ENCODE results near the gene ABCD1. TPM values are rescaled to one million over a fixed set of nuclear protein-coding genes. Genes with fewer than 3 reads are reported as not detected.
A peak's percentile ranks its signal among the peaks of the same experiment; 100 is the strongest.
"Not testable (repeated sequence)": the region's sequence is repeated elsewhere in the genome, so short reads cannot be mapped to it uniquely, and the experiment has no call there.

The ABCD1 gene
- total RNA-seq, 4 donors from 2014 or later: 18.4 to 36.2 (median 25.1) TPM

DNA sequence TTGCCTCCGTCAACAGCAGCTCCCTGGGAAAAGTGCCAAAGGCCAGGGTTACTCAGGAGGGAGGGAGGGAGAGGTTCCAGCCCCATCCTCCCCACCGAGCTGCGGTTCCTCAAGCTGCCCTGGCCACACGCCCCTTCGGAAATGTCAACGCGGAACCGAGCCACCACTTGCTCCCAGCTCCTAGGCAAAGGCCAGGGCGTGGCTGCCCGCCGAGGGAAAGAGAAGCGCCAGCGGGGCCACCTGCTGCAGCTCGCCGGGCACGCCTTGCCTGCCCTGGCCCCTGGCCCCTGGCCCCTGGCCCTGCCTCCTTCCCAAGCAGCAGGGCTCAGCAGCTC lies 21.7 kb upstream of the ABCD1 start:
- Histone ChIP-seq H3K4me1 (peaks cover 4 to 59% (median 40%) of the 10 kb centered on the region in 4 donors), H3K4me3 (no peak overlapping the region), H3K36me3 (peaks cover 0 to 38% (median 29%) of the 10 kb centered on the region in 4 donors), H3K9me3 (no peaks in the 10 kb centered on the region), H3K27ac (replicated peaks in 1 of 4) (peak overlapping the region; percentile 51 to 70 (median 66)), H3K27me3 (no peaks in the 10 kb centered on the region)
- intact Hi-C loops (cut with DNase I): no loop called here
- TF ChIP-seq CTCF (IDR thresholded peaks at IDR 0.05): no peak
- TF ChIP-seq EP300 (IDR thresholded peaks at IDR 0.05): no peak
- peak in 1 of 2 donors; percentile 29 for TF ChIP-seq POLR2AphosphoS5 (IDR thresholded peaks at IDR 0.05)
- no peak for TF ChIP-seq POLR2A (IDR thresholded peaks at IDR 0.05; ENCODE audit: low read depth)
- DNase-seq (ENCODE audit: extremely low spot score): no peak
- 57% methylated on average over 3 of the region's 16 CpGs for WGBS

GRCh38 chrX:153704021-153704526 lies 20.6 kb upstream of the ABCD1 start:
- peaks cover 0 to 38% (median 29%) of the 10 kb centered on the region in 4 donors for H3K36me3 ChIP-seq
- no peaks in the 10 kb centered on the region for H3K27me3 ChIP-seq
- H3K4me3 ChIP-seq: no peak overlapping the region
- DNase-seq (ENCODE audit: extremely low spot score): no peak
- no peaks in the 10 kb centered on the region for H3K9me3 ChIP-seq
- H3K4me1 ChIP-seq: peaks cover 8 to 67% (median 48%) of the 10 kb centered on the region in 4 donors
- 85% methylated on average over 11 of the region's 18 CpGs for WGBS
- H3K27ac ChIP-seq (replicated peaks in 1 of 4): peak overlapping the region; percentile 34 to 70 (median 60)
- TF ChIP-seq POLR2A (IDR thresholded peaks at IDR 0.05; ENCODE audit: low read depth) (no peak), POLR2AphosphoS5 (IDR thresholded peaks at IDR 0.05) (no peak), EP300 (IDR thresholded peaks at IDR 0.05) (no peak), CTCF (IDR thresholded peaks at IDR 0.05) (no peak)
- intact Hi-C loops (cut with DNase I): no loop called here

GRCh38 chrX:153704631-153705402 lies 19.8 kb upstream of the ABCD1 start:
- peaks cover 0 to 45% (median 34%) of the 10 kb centered on the region in 4 donors for H3K36me3 ChIP-seq
- DNase-seq (ENCODE audit: extremely low spot score); intact Hi-C loops (cut with DNase I); H3K4me3 ChIP-seq; H3K9me3 ChIP-seq; H3K27me3 ChIP-seq: not testable (repeated sequence)
- H3K4me1 ChIP-seq: peaks cover 8 to 59% (median 45%) of the 10 kb centered on the region in 4 donors
- H3K27ac ChIP-seq (replicated peaks in 1 of 4): peak overlapping the region; percentile 42 to 70 (median 64)
- WGBS: 73% methylated on average over 8 of the region's 12 CpGs

- Histone ChIP-seq H3K36me3 (peaks cover 0 to 51% (median 34%) of the 10 kb centered on the region in 4 donors), H3K27ac (replicated peaks in 1 of 4) (peak overlapping the region; percentile 42 to 70 (median 64)), H3K4me1 (peaks cover 8 to 52% (median 43%) of the 10 kb centered on the region in 4 donors)
- H3K9me3 ChIP-seq; H3K4me3 ChIP-seq; H3K27me3 ChIP-seq; DNase-seq (ENCODE audit: extremely low spot score); intact Hi-C loops (cut with DNase I): not testable (repeated sequence)
- peak in 1 of 3 experiments; percentile 8 for TF ChIP-seq CTCF (IDR thresholded peaks at IDR 0.05)
- 88% methylated on average over 13 of the region's 18 CpGs for WGBS
Observed at GRCh38 chrX:153705403-153706060, 19.1 kb upstream of the ABCD1 start.

GRCh38 chrX:153706799-153707198 lies 17.9 kb upstream of the ABCD1 start:
- H3K9me3 ChIP-seq: no peaks in the 10 kb centered on the region
- intact Hi-C loops (cut with DNase I): no loop called here
- WGBS: 80% methylated on average over 9 of the region's 9 CpGs
- H3K4me3 ChIP-seq: no peak overlapping the region
- H3K36me3 ChIP-seq: peaks cover 0 to 40% (median 24%) of the 10 kb centered on the region in 4 donors
- DNase-seq (ENCODE audit: extremely low spot score): no peak
- peaks cover 8 to 51% (median 43%) of the 10 kb centered on the region in 4 donors for H3K4me1 ChIP-seq
- no peaks in the 10 kb centered on the region for H3K27me3 ChIP-seq
- TF ChIP-seq EP300 (IDR thresholded peaks at IDR 0.05) (no peak), POLR2A (IDR thresholded peaks at IDR 0.05; ENCODE audit: low read depth) (no peak), CTCF (IDR thresholded peaks at IDR 0.05) (no peak), POLR2AphosphoS5 (IDR thresholded peaks at IDR 0.05) (no peak)
- H3K27ac ChIP-seq (replicated peaks in 1 of 4): no peak overlapping the region

All from esophagus muscularis mucosa (tissue), 4 donors.